NCI-H524 treated with DMSO at 0.1 percent for 48 hours (cell line): ENCODE data around the gene LRRC2.

Source experiments
- DNase-seq: peaks from one replicate; lab custom pipeline; 2025; lab: John Stamatoyannopoulos, UW

LRRC2 gene

GRCh38 chr3:46478341-46478740 lies 87.8 kb downstream of the LRRC2 start:
- DNase-seq = no peak

- no peak for DNase-seq
These were observed 88.3 kb downstream of the LRRC2 start for GRCh38 chr3:46477756-46478155.

GRCh38 chr3:46477145-46477544 lies 89.0 kb downstream of the LRRC2 start:
- no peak for DNase-seq

DNA sequence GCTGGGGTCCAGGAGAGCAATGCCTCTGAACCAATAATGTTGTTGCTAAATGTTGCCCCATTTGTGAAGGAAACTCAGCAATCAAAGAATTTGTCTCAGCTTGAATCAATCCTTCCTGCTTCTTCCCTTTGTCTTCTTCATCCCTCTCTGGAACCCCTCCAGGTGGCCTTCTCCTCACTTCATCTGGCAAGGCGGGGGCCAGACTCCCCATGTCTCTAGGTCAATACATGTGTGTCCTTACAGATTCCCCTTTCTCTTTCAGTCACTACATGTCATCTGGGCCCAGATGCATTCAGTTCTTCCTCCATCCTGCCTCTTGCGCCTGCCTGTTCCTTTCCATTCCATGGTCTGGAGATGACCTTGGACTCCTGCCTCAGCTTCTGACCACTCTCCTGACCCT lies 93.4 kb downstream of the LRRC2 start:
- DNase-seq = no peak

DNA sequence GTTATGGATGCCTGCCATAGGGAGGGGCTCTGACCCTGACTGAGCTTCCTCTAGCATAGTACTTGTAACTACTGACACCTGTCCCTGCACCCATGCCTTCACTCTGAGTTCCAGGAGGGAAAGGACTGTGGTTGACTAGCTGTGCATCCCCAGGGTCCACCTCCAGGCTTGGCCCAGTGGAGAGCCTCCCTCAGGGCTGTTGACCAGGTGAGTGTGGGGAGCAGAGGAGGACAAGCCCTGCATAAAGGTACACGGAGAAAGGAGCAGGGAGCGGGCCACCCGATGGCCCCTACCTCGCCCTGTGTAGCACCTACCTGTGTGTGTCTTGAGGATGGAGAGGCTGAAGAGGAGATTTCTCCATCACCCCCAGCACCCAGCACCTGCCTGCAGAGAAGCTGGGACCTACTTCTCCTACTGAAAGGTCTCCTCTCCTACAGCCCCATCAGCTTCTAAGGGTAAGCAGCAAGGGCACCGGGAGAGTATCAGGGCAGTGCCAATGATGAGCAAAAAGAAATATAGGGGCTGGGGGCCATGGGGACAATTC lies 94.7 kb downstream of the LRRC2 start:
- DNase-seq = no peak

- no peak for DNase-seq
These were observed 95.3 kb downstream of the LRRC2 start for GRCh38 chr3:46470831-46471230.

DNA sequence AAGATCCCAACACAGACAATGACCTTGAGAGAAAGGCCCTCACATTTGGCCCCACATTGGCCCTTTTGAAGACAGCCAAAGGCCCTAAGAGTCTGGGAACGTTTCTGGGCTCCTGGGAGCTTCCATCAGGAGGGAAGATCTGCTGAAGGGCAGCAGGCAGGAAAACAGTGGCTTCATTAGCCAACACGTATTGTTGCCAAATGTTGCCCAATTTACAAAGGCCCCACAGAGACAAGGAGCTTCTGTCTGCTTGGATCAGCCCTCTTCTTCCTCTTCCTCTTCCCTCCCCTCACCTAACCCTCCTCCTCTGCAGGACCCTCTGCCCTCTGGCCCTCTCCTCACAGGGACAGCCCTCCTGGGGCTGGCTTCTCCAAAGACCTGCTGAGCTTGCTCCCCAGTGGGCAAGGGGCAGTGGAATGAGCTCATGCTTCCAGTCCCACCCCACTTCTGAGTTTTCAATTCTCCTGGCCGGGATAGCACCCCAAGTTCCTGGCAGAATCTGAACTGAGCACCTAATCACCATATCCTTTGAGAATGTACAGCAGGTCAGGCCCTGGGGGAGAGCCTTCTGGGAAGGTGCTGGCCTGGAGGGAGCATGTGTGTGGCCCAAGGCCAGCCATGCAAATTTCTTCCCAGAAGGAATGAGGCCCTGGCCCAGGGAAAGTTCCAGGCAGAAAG lies 96.3 kb downstream of the LRRC2 start:
- no peak for DNase-seq

- DNase-seq = no peak
These were observed 97.1 kb downstream of the LRRC2 start for GRCh38 chr3:46468753-46469600.

DNA sequence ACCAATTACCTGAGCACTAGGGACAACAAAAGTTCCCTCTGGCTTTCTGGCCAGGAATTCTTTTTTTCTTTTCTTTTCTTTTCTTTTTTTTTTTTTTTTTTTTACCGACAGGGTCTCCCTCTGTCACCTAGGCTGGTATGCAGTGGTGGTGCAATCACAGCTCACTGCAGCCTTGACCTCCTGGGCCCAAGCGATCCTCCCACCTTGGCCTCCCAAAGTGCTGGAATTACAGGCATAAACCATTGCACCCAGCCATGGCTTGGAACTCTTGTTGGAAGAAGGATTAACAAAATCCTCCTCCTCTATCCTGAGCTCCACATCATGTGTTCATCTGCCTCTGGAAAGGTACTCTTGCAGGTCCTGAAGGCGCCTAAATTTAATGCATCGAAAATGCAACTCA lies 98.5 kb downstream of the LRRC2 start:
- DNase-seq = no peak

GRCh38 chr3:46466871-46467403 lies 99.2 kb downstream of the LRRC2 start:
- DNase-seq = no peak

- no peak for DNase-seq
These were observed 99.8 kb downstream of the LRRC2 start for GRCh38 chr3:46466273-46466672.
